ENCODE results near the gene SMYD3.

DNA sequence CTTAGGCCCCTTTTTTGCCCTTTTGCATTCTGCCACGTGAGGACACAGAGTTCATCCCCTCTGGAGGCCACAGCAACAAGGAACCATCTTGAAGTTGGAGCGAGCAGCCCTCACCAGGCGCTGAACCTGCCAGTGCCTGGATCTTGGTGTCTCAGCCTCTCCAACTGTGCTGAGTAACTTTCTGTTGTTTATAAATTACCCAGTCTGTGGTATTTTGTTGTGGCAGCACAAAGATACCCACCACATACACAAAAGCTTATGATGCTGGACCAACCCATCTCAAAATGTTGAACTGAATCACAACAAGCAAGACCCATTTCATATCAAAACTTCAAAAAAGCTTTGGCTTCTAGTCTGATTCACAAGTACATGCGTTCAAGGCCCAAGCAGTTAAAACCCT lies 702.4 kb downstream of the SMYD3 start:
- TF ChIP-seq POLR2A (IDR thresholded peaks at IDR 0.05): no peak
- TF ChIP-seq, protein P1, sequence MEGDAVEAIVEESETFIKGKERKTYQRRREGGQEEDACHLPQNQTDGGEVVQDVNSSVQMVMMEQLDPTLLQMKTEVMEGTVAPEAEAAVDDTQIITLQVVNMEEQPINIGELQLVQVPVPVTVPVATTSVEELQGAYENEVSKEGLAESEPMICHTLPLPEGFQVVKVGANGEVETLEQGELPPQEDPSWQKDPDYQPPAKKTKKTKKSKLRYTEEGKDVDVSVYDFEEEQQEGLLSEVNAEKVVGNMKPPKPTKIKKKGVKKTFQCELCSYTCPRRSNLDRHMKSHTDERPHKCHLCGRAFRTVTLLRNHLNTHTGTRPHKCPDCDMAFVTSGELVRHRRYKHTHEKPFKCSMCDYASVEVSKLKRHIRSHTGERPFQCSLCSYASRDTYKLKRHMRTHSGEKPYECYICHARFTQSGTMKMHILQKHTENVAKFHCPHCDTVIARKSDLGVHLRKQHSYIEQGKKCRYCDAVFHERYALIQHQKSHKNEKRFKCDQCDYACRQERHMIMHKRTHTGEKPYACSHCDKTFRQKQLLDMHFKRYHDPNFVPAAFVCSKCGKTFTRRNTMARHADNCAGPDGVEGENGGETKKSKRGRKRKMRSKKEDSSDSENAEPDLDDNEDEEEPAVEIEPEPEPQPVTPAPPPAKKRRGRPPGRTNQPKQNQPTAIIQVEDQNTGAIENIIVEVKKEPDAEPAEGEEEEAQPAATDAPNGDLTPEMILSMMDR (IDR thresholded peaks at IDR 0.05): no peak

Measured in heart left ventricle (tissue), 13 donors.